Amygdala (tissue), 56 donors: ENCODE measurements around the gene SYNPR.

Source experiments
- DNase-seq, 56 donors: peaks; one replicate each; lab custom pipeline; 2025; lab: John Stamatoyannopoulos, UW

SYNPR gene

GRCh38 chr3:63462732-63463131 is 184.6 kb downstream of the SYNPR start:
- no peak for DNase-seq

GRCh38 chr3:63467392-63467791 is 189.3 kb downstream of the SYNPR start:
- DNase-seq: no peak

GRCh38 chr3:63470745-63471144 is 192.6 kb downstream of the SYNPR start:
- DNase-seq: no peak

- DNase-seq: no peak
Observed at GRCh38 chr3:63471781-63472180, 193.7 kb downstream of the SYNPR start.

GRCh38 chr3:63473641-63474166 is 195.6 kb downstream of the SYNPR start:
- DNase-seq: no peak

GRCh38 chr3:63474828-63475518 is 196.9 kb downstream of the SYNPR start:
- DNase-seq: no peak

GRCh38 chr3:63477494-63478129 is 199.5 kb downstream of the SYNPR start:
- no peak for DNase-seq

GRCh38 chr3:63478990-63479660 is 201.0 kb downstream of the SYNPR start:
- DNase-seq: no peak

GRCh38 chr3:63479661-63480035 is 201.5 kb downstream of the SYNPR start:
- DNase-seq: no peak

GRCh38 chr3:63481627-63482026 is 203.5 kb downstream of the SYNPR start:
- DNase-seq: no peak

- DNase-seq: no peak
Observed at GRCh38 chr3:63482341-63482740, 204.2 kb downstream of the SYNPR start.

GRCh38 chr3:63492464-63492863 is 214.4 kb downstream of the SYNPR start:
- peak in 2 of 56 donors; percentile 15 to 22 for DNase-seq

- no peak for DNase-seq
Observed at GRCh38 chr3:63493101-63493500, 215.0 kb downstream of the SYNPR start.

GRCh38 chr3:63494646-63495045 is 216.5 kb downstream of the SYNPR start:
- no peak for DNase-seq

- no peak for DNase-seq
Observed at GRCh38 chr3:63497641-63498040, 219.5 kb downstream of the SYNPR start.

- no peak for DNase-seq
Observed at GRCh38 chr3:63500196-63500595, 222.1 kb downstream of the SYNPR start.

- no peak for DNase-seq
Observed at GRCh38 chr3:63508305-63508704, 230.2 kb downstream of the SYNPR start.

- DNase-seq: no peak
Observed at GRCh38 chr3:63508771-63509170, 230.7 kb downstream of the SYNPR start.

- DNase-seq: no peak
Observed at GRCh38 chr3:63513791-63514190, 235.7 kb downstream of the SYNPR start.

GRCh38 chr3:63514678-63515077 is 236.6 kb downstream of the SYNPR start:
- DNase-seq: no peak

- DNase-seq: no peak
Observed at GRCh38 chr3:63519426-63519825, 241.3 kb downstream of the SYNPR start.

GRCh38 chr3:63521657-63522056 is 243.5 kb downstream of the SYNPR start:
- peak in 1 of 56 donors; percentile 7 for DNase-seq
